ENCODE measurements around the gene ZSWIM4.
"Not testable (repeated sequence)": the region's sequence is repeated elsewhere in the genome, so short reads cannot be mapped to it uniquely, and the experiment has no call there.

The ZSWIM4 gene

GRCh38 chr19:13794757-13795589 is at the start of gene ZSWIM4:
TSS of gene ZSWIM4 (plus strand) at chr19:13795443. CDS start at chr19:13795649, 206 bp downstream.
- in situ Hi-C loops (cut with MboI; ENCODE audit: low sequenced_read_pairs): no loop called here

GRCh38 chr19:13747098-13747453 is 48.2 kb upstream of the ZSWIM4 start:
- in situ Hi-C loops (cut with MboI; ENCODE audit: low sequenced_read_pairs): no loop called here

GRCh38 chr19:13748169-13748828 is 46.9 kb upstream of the ZSWIM4 start:
- in situ Hi-C loops (cut with MboI; ENCODE audit: low sequenced_read_pairs): no loop called here

GRCh38 chr19:13751436-13751835 is 43.8 kb upstream of the ZSWIM4 start:
- in situ Hi-C loops (cut with MboI; ENCODE audit: low sequenced_read_pairs): no loop called here

- in situ Hi-C loops (cut with MboI; ENCODE audit: low sequenced_read_pairs): not testable (repeated sequence)
Measured at GRCh38 chr19:13753622-13754021, 41.6 kb upstream of the ZSWIM4 start.

GRCh38 chr19:13756210-13756609 is 39.0 kb upstream of the ZSWIM4 start:
- in situ Hi-C loops (cut with MboI; ENCODE audit: low sequenced_read_pairs): no loop called here

- in situ Hi-C loops (cut with MboI; ENCODE audit: low sequenced_read_pairs): no loop called here
Measured at GRCh38 chr19:13757805-13758772, 37.2 kb upstream of the ZSWIM4 start.

GRCh38 chr19:13758795-13759194 is 36.4 kb upstream of the ZSWIM4 start:
- in situ Hi-C loops (cut with MboI; ENCODE audit: low sequenced_read_pairs): no loop called here

- in situ Hi-C loops (cut with MboI; ENCODE audit: low sequenced_read_pairs): no loop called here
Measured at GRCh38 chr19:13761423-13761822, 33.8 kb upstream of the ZSWIM4 start.

GRCh38 chr19:13762635-13763235 is 32.5 kb upstream of the ZSWIM4 start:
- in situ Hi-C loops (cut with MboI; ENCODE audit: low sequenced_read_pairs): no loop called here

- in situ Hi-C loops (cut with MboI; ENCODE audit: low sequenced_read_pairs): no loop called here
Measured at GRCh38 chr19:13763265-13763664, 32.0 kb upstream of the ZSWIM4 start.

- in situ Hi-C loops (cut with MboI; ENCODE audit: low sequenced_read_pairs): no loop called here
Measured at GRCh38 chr19:13764101-13764807, 31.0 kb upstream of the ZSWIM4 start, which contains the start of gene MRI1. TSS of gene MRI1 (plus strand) at chr19:13764522. CDS start at chr19:13764589, 67 bp downstream.

GRCh38 chr19:13764821-13765394 is 30.3 kb upstream of the ZSWIM4 start:
- in situ Hi-C loops (cut with MboI; ENCODE audit: low sequenced_read_pairs): no loop called here

- in situ Hi-C loops (cut with MboI; ENCODE audit: low sequenced_read_pairs): no loop called here
Measured at GRCh38 chr19:13765395-13766094, 29.7 kb upstream of the ZSWIM4 start.

GRCh38 chr19:13766095-13766481 is 29.2 kb upstream of the ZSWIM4 start:
- in situ Hi-C loops (cut with MboI; ENCODE audit: low sequenced_read_pairs): no loop called here

GRCh38 chr19:13768510-13768909 is 26.7 kb upstream of the ZSWIM4 start:
- in situ Hi-C loops (cut with MboI; ENCODE audit: low sequenced_read_pairs): no loop called here

GRCh38 chr19:13770013-13770635 is 25.1 kb upstream of the ZSWIM4 start:
- in situ Hi-C loops (cut with MboI; ENCODE audit: low sequenced_read_pairs): no loop called here
